ENCODE measurements around the gene GALNT12.

GALNT12 gene

DNA sequence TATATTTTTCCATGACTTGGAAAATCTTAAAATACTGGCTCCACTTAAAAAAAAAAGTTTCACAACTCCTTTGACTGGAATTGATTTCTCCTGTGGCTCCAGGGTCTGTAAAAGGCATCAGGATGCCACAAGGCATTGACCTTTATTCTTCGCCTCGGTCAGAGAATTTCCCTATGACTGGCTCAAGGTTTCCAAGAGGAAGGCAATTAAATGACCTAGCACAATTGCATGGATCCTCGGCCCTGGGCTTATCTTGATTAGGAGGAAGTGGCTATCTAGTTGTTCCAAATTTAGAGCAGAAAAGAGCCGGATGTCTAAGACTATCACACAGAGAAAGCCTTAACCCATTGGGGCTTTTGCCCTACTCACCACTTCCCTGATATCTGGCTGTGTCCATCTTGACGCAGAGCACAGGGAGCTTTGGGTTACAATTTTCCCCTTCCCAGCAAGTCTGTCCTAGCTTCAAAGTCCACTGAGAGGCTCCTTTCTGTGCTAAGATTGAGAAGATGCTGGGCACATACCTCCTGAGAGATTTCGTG lies 79.3 kb downstream of the GALNT12 start:
- no peak for FAIRE-seq
- no peak for DNase-seq (ENCODE audit: insufficient read length, low spot score)
- TF ChIP-seq POLR2A (IDR thresholded peaks at IDR 0.05; ENCODE audit: low read depth, low read length) (no peak), POLR2AphosphoS5 (IDR thresholded peaks at IDR 0.05; ENCODE audit: low read depth, low read length) (no peak), PAX5 (IDR thresholded peaks at IDR 0.05; ENCODE audit: insufficient read depth, low read length, severe bottlenecking) (no peak)

DNA sequence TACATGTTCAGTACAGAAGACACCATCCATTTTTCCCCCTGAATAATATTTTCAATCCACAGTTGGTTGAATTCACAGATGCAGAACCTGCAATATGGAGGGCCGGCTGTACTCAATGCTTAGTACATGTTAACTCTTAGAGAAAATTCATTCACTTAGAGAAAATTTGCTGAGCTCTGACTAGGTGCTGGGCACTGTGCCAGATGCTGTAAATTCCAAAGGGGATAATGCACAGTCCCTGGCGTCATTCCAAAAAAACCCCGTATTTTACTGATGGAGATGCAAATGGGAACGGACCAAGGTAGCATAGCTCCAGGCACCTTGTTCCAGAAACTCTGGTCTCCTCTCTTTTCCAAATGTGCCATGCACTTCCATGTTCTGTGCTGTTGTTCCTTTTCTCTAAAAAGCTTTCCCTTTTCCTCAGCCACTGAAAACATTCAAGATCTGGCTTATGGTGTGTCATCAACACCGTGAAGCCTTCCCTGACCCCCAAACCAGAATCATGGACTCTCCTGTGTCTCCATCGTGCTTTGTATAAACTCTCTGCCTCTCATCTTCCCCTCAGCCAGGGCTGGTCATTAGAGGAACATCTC lies 80.5 kb downstream of the GALNT12 start:
- TF ChIP-seq POLR2A (IDR thresholded peaks at IDR 0.05; ENCODE audit: low read depth, low read length) (no peak), SPI1 (IDR thresholded peaks at IDR 0.05; ENCODE audit: low read depth, low read length) (no peak), POU2F2 (IDR thresholded peaks at IDR 0.05; ENCODE audit: low read depth, low read length) (no peak), POLR2AphosphoS5 (IDR thresholded peaks at IDR 0.05; ENCODE audit: low read depth, low read length) (no peak), TAF1 (IDR thresholded peaks at IDR 0.05; ENCODE audit: low read depth, low read length) (no peak), PAX5 (IDR thresholded peaks at IDR 0.05; ENCODE audit: insufficient read depth, low read length, severe bottlenecking) (no peak)
- no peak for FAIRE-seq
- DNase-seq (ENCODE audit: insufficient read length, low spot score), result no peak

GRCh38 chr9:98888801-98889421 lies 81.4 kb downstream of the GALNT12 start:
- DNase-seq (ENCODE audit: insufficient read length, low spot score) (no peak), FAIRE-seq (no peak)
- TF ChIP-seq SPI1 (IDR thresholded peaks at IDR 0.05; ENCODE audit: low read depth, low read length) (no peak), POLR2A (IDR thresholded peaks at IDR 0.05; ENCODE audit: low read depth, low read length) (no peak), POLR2AphosphoS5 (IDR thresholded peaks at IDR 0.05; ENCODE audit: low read depth, low read length) (no peak), POU2F2 (IDR thresholded peaks at IDR 0.05; ENCODE audit: low read depth, low read length) (no peak), PAX5 (IDR thresholded peaks at IDR 0.05; ENCODE audit: insufficient read depth, low read length, severe bottlenecking) (no peak), TAF1 (IDR thresholded peaks at IDR 0.05; ENCODE audit: low read depth, low read length) (no peak)

GRCh38 chr9:98890256-98890655 lies 82.8 kb downstream of the GALNT12 start:
- TF ChIP-seq TAF1 (IDR thresholded peaks at IDR 0.05; ENCODE audit: low read depth, low read length) (no peak), SPI1 (IDR thresholded peaks at IDR 0.05; ENCODE audit: low read depth, low read length) (no peak), POLR2AphosphoS5 (IDR thresholded peaks at IDR 0.05; ENCODE audit: low read depth, low read length) (no peak), POU2F2 (IDR thresholded peaks at IDR 0.05; ENCODE audit: low read depth, low read length) (no peak), PAX5 (IDR thresholded peaks at IDR 0.05; ENCODE audit: insufficient read depth, low read length, severe bottlenecking) (no peak), POLR2A (IDR thresholded peaks at IDR 0.05; ENCODE audit: low read depth, low read length) (no peak)
- no peak for DNase-seq (ENCODE audit: insufficient read length, low spot score)
- no peak for FAIRE-seq

DNA sequence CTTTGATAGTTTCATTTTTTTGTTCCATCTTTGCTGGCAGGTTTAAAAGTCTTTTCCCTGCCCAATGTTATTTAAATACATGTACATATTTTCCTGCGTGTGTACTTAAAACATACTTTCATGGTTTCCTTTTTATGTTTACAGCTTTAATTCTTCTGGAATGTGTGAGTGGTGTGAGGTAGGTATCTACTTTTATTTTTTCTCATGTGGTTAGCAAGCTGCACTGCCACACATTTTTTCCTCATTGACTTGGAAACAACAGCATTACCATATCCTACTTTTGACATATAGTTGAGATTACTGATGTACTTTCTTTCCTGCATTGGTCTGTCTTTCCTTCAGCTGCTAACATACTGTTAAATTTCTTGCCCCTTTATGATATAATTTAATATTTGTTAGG lies 84.8 kb downstream of the GALNT12 start:
- FAIRE-seq (no peak), DNase-seq (ENCODE audit: insufficient read length, low spot score) (no peak)

DNA sequence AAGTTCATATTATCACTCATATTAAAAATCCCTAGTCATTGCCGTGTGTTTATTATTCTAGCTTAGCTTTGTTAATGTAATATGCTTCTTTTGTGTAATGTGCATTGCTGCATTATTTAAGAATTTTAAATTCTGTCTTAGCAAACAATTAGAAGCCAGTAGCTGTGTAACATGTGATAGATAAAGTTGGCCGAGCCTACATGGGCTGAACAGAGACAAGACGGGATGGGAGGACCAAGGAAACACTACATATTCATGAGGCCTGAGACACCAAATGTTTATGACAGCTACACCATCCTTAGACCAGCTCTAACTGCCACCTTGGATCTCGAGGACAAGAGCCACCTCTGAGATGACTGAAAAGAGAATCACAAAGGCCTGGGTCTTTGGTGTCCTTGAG lies 85.2 kb downstream of the GALNT12 start:
- no peak for DNase-seq (ENCODE audit: insufficient read length, low spot score)
- FAIRE-seq, result no peak
- TF ChIP-seq POU2F2 (IDR thresholded peaks at IDR 0.05; ENCODE audit: low read depth, low read length), result no peak
- TF ChIP-seq SPI1 (IDR thresholded peaks at IDR 0.05; ENCODE audit: low read depth, low read length), result no peak
- TF ChIP-seq PAX5 (IDR thresholded peaks at IDR 0.05; ENCODE audit: insufficient read depth, low read length, severe bottlenecking), result no peak
- TF ChIP-seq POLR2A (IDR thresholded peaks at IDR 0.05; ENCODE audit: low read depth, low read length), result no peak
- TF ChIP-seq POLR2AphosphoS5 (IDR thresholded peaks at IDR 0.05; ENCODE audit: low read depth, low read length), result no peak
- TF ChIP-seq TAF1 (IDR thresholded peaks at IDR 0.05; ENCODE audit: low read depth, low read length), result no peak

More for the DNA sequence above, 84.8 kb downstream of the GALNT12 start:
- TF ChIP-seq TAF1 (IDR thresholded peaks at IDR 0.05; ENCODE audit: low read depth, low read length) (no peak), POU2F2 (IDR thresholded peaks at IDR 0.05; ENCODE audit: low read depth, low read length) (no peak), SPI1 (IDR thresholded peaks at IDR 0.05; ENCODE audit: low read depth, low read length) (no peak), PAX5 (IDR thresholded peaks at IDR 0.05; ENCODE audit: insufficient read depth, low read length, severe bottlenecking) (no peak), POLR2A (IDR thresholded peaks at IDR 0.05; ENCODE audit: low read depth, low read length) (no peak), POLR2AphosphoS5 (IDR thresholded peaks at IDR 0.05; ENCODE audit: low read depth, low read length) (no peak)

DNA sequence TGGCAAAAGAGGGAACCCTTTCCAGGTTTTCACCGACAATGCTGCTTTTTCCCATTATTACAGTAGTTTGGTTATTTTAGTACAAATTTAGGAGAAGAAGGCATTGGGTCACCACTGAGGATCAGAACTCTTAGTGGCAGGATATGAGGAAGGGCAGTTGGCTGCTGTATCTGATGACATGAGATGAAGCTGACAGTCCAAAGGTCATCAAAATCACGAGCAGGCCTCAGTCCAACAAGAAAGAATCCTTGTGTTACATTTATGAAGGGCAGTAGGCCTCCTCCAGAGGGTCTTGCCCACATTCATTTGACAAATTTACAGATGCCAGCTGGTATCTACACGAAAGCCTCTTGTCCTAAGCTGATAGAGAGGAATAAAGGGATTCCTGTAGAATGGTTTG lies 86.7 kb downstream of the GALNT12 start:
- FAIRE-seq, result no peak
- TF ChIP-seq TAF1 (IDR thresholded peaks at IDR 0.05; ENCODE audit: low read depth, low read length) (no peak), POU2F2 (IDR thresholded peaks at IDR 0.05; ENCODE audit: low read depth, low read length) (no peak), PAX5 (IDR thresholded peaks at IDR 0.05; ENCODE audit: insufficient read depth, low read length, severe bottlenecking) (no peak), SPI1 (IDR thresholded peaks at IDR 0.05; ENCODE audit: low read depth, low read length) (no peak), POLR2AphosphoS5 (IDR thresholded peaks at IDR 0.05; ENCODE audit: low read depth, low read length) (no peak), POLR2A (IDR thresholded peaks at IDR 0.05; ENCODE audit: low read depth, low read length) (no peak)

DNA sequence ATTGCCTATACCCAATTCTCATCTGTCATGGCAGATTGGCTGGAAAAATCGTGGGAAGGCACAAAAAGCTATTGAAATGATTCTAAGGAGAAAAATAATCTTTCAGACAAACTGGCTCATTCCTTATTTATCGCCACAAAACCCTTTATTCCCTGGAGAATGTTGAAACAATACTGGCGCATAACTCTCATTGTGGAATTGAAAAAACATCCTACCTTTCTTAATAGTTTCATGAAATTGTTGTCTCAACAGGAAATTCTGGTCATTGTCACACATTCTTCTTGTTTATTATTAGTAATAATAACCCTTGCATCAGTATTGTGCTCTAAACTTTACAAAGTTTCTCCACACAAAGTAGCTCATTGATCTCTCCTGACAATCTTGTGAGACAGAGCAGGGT lies 87.3 kb downstream of the GALNT12 start:
- no peak for FAIRE-seq
- TF ChIP-seq POU2F2 (IDR thresholded peaks at IDR 0.05; ENCODE audit: low read depth, low read length) (no peak), PAX5 (IDR thresholded peaks at IDR 0.05; ENCODE audit: insufficient read depth, low read length, severe bottlenecking) (no peak), TAF1 (IDR thresholded peaks at IDR 0.05; ENCODE audit: low read depth, low read length) (no peak), SPI1 (IDR thresholded peaks at IDR 0.05; ENCODE audit: low read depth, low read length) (no peak), POLR2A (IDR thresholded peaks at IDR 0.05; ENCODE audit: low read depth, low read length) (no peak), POLR2AphosphoS5 (IDR thresholded peaks at IDR 0.05; ENCODE audit: low read depth, low read length) (no peak)
- DNase-seq (ENCODE audit: insufficient read length, low spot score), result no peak

More for the DNA sequence above, 86.7 kb downstream of the GALNT12 start:
- no peak for DNase-seq (ENCODE audit: insufficient read length, low spot score)

DNA sequence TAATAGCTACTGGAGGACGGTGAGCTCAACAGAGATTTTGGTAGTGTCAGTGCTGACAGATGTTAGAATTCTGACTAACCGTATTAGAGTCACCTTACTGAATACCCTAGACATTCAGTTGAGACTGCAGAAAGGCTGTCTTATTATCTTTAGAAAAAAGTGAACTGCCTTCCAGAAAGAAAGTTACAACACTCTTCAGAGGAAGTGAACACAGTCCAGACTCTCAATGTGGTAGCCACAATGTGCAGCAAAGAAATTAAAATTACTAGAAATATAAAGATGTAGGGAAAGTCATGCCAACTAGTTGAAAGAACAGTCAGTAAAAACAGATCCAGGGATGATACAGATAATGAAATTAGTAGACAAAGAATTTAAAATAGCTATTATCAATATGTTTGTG lies 89.2 kb downstream of the GALNT12 start:
- FAIRE-seq, result no peak
- DNase-seq (ENCODE audit: insufficient read length, low spot score), result no peak
- TF ChIP-seq POU2F2 (IDR thresholded peaks at IDR 0.05; ENCODE audit: low read depth, low read length) (no peak), POLR2A (IDR thresholded peaks at IDR 0.05; ENCODE audit: low read depth, low read length) (no peak), SPI1 (IDR thresholded peaks at IDR 0.05; ENCODE audit: low read depth, low read length) (no peak), PAX5 (IDR thresholded peaks at IDR 0.05; ENCODE audit: insufficient read depth, low read length, severe bottlenecking) (no peak), POLR2AphosphoS5 (IDR thresholded peaks at IDR 0.05; ENCODE audit: low read depth, low read length) (no peak), TAF1 (IDR thresholded peaks at IDR 0.05; ENCODE audit: low read depth, low read length) (no peak)
